ENCODE results near the gene SETD9. TPM values are rescaled to one million over a fixed set of nuclear protein-coding genes. Genes with fewer than 3 reads are reported as not detected.
A peak's percentile ranks its signal among the peaks of the same experiment; 100 is the strongest.

Gene SETD9, protein sequence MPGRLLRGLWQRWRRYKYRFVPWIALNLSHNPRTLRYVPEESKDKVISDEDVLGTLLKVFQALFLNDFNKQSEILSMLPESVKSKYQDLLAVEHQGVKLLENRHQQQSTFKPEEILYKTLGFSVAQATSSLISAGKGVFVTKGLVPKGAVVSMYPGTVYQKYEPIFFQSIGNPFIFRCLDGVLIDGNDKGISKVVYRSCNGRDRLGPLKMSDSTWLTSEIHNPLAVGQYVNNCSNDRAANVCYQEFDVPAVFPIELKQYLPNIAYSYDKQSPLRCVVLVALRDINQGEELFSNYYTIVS
- total RNA-seq: 2.0 TPM

DNA sequence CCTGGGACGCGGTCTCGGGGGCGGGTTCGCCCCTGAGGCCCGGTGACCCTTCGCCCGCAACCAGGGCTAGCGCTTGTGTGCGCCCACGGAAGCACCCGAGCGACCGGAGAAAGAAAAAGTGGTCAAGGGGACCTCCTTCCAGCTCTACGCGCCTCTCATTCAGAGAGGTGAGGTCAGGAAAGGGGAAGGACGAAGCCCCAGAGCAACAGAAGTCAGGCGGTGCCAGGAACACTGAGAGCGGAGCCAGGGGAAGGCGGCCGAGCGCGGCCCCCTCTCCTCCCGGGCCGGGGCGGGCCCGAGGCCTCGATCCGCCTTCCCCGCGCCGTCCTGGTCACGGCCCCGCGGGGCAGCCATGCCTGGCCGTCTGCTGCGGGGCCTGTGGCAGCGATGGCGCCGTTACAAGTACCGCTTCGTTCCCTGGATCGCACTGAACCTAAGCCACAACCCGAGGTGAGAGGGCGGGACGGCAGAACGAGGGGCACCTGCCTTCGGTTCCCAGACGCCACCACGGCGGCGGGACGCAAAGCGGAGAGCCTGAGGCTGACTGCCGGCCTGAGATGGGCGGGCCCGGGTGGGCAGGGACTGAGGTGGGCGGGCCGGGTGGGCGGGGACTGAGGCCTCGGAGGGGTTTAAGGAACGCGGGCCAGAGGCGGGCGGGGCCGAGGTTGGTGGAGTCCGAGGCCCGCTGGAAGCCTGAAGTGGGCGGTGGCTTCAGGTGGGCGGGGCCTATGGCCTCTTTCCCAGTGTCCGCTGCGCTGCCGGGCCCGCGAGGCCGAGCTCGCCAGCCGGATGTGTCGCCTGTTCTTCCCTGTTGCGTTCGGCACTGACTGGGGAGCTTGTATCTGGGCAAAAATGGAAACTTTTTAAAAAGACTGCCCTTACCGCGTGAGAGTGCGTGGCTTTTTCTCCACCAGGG is at the start of gene SETD9:
SETD9 (plus strand) TSS at position 303 of the 916 bp plus-strand sequence; CDS start at position 353, 50 bp downstream.
- DNase-seq (ENCODE audit: low spot score in 2 of 2) (peak; percentile 91 to 95), FAIRE-seq (no peak)

GRCh38 chr5:56861893-56862485 is 47.4 kb upstream of the SETD9 start:
- DNase-seq (ENCODE audit: low spot score in 2 of 2): no peak

DNA sequence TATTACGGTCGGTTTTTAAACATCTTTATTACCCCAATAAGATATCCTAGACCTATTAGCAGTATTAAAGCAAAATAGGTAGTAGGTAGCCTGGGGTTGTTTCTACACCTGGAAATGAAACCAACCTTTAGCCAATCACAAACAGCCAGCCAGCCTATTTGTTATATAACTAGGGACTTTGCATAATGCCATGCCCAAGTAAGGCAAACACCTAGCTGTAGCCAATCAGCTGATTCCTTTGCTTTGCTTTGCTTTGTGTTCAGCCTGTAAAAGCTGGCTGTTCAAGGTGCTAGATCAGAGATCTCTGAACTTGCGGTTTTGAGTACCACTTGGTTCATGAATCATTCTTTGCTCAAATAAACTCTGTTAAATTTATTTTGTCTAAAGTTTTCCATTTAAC is 46.5 kb upstream of the SETD9 start:
- FAIRE-seq: no peak
- DNase-seq (ENCODE audit: low spot score in 2 of 2): no peak

More at GRCh38 chr5:56861893-56862485, 47.4 kb upstream of the SETD9 start:
- no peak for FAIRE-seq

GRCh38 chr5:56871777-56872176 is 37.6 kb upstream of the SETD9 start:
- DNase-seq (ENCODE audit: low spot score in 2 of 2): no peak
- FAIRE-seq: no peak

- DNase-seq (ENCODE audit: low spot score in 2 of 2): no peak
- FAIRE-seq: no peak
Observed at GRCh38 chr5:56873056-56873455, 36.3 kb upstream of the SETD9 start.

GRCh38 chr5:56876327-56876726 is 33.1 kb upstream of the SETD9 start:
- no peak for DNase-seq (ENCODE audit: low spot score in 2 of 2)

GRCh38 chr5:56881571-56881970 is 27.8 kb upstream of the SETD9 start:
- FAIRE-seq (no peak), DNase-seq (ENCODE audit: low spot score in 2 of 2) (no peak)

More at GRCh38 chr5:56876327-56876726, 33.1 kb upstream of the SETD9 start:
- FAIRE-seq: no peak

GRCh38 chr5:56893251-56893951 is 16.0 kb upstream of the SETD9 start:
- FAIRE-seq: no peak
- DNase-seq (ENCODE audit: low spot score in 2 of 2): no peak

GRCh38 chr5:56896763-56897162 is 12.6 kb upstream of the SETD9 start:
- DNase-seq (ENCODE audit: low spot score in 2 of 2): no peak
- FAIRE-seq: no peak

DNA sequence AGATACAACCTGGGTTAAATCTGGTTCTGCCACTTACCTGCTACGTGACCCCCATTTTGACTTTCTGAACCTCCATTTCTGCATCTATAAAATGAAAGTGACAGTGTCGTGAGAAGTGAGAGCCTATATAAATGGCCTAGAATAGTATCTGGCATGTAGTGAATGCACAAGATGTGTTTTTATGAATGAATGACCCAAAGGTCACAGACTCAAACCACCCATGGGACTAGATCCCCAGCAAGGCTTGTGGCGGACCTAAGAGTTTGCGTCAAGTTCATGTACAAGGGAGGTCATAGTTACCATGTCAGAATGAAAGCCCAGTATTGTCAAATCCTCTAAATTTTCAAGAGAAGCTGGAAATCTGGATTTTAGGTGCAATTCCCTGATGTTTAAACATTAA is 11.2 kb upstream of the SETD9 start:
- FAIRE-seq: no peak
- no peak for DNase-seq (ENCODE audit: low spot score in 2 of 2)

- FAIRE-seq: no peak
- no peak for DNase-seq (ENCODE audit: low spot score in 2 of 2)
Observed at GRCh38 chr5:56900395-56900794, 9.0 kb upstream of the SETD9 start.

- peak; percentile 3 for FAIRE-seq
- DNase-seq (ENCODE audit: low spot score in 2 of 2): peak; percentile 18 to 29
Observed at GRCh38 chr5:56900858-56901578, 8.4 kb upstream of the SETD9 start.

GRCh38 chr5:56908942-56909293 is 478 bp upstream of the SETD9 start:
- FAIRE-seq: no peak
- no peak for DNase-seq (ENCODE audit: low spot score in 2 of 2)

DNA sequence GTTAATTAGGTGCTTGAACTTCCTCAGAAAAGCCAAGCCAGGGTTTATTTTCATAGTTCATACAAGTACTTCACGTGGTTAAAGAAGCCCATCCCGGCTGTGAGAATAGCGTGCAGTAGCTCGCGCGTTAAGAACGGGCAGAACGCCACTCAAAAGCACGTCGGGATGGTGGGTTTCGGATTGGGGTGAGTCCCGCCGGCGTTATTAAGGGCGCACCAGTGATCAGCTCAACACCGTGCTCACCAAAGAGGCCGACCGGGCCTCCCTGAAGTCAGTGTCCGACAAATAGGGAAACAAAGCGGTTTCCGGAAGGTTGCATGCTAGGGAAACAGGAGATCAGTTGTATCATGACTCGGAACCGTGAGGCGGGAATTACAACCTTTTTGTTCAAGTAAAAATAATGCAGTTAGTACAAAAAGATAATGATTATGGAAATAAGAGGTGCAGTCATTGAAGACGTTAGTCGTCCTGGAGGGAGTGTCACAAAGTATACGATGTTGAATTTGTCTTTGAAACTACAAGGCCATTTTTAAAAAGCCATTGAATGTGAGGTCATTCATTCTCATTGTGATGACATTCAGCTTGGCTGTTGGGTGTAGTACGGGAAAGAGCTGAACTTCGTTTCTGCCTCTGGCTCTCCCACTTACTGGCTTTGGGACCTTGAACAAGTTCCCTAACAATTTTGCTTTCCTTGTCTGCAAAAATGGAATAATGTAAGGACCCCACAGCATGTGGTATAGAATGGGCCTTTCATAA is 992 bp downstream of the SETD9 start:
- DNase-seq (ENCODE audit: low spot score in 2 of 2): peak in 1 of 2 donors; percentile 5
- FAIRE-seq: no peak

DNA sequence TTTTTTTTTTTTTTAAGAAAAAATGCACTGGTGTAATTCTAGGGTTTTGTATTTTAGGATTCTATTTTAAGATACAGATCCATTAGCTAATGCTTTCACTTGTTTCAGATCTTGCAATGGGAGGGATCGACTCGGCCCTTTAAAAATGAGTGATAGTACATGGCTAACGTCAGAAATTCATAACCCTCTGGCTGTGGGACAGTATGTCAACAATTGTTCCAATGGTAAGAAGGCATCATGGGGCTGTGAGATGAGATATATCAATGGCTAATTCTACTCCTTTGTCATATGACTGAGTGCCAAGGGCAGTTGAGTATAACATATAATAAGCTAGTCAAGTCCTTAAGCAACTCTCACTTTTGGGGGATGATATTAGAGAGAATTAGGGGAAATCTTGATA is 4.4 kb downstream of the SETD9 start:
- FAIRE-seq: no peak
- no peak for DNase-seq (ENCODE audit: low spot score in 2 of 2)

DNA sequence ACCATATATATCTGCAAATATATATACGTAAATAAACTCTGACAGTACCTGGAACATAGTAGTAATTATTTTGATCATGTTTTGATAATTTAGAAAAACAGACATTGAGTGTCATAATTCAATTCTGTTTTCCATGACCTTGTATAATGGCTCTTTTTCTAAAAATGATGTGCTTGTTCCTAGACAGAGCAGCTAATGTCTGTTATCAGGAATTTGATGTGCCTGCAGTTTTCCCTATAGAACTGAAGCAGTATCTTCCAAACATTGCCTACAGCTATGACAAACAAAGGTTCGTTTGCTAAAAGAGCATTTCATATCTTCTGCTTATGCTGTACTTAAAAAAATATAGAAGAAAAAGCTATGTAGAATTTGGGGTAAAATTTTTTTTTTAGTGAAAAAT is 5.3 kb downstream of the SETD9 start:
- DNase-seq (ENCODE audit: low spot score in 2 of 2) (no peak), FAIRE-seq (no peak)

- FAIRE-seq (no peak), DNase-seq (ENCODE audit: low spot score in 2 of 2) (no peak)
Observed at GRCh38 chr5:56917534-56917933, 8.1 kb downstream of the SETD9 start.

DNA sequence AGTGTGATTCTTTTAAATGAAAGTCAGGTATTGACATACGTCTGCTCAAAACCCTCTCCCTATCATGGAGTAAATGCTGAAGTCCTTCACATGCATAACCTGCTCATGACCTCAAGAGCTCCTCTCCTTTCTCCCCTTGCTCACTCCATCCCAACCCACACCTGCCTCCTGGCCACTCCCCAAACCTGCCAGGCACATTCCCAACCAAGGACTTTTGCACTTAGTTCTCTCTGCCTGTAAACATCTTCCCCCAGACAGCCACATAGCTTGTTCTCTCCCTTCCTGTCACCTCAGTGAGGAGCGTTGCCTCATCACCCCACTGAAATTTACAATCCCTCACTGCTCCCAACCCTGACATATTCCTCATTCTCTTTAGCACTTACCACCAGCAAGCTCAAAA is 8.7 kb downstream of the SETD9 start:
- FAIRE-seq: no peak
- no peak for DNase-seq (ENCODE audit: low spot score in 2 of 2)

- FAIRE-seq: peak; percentile 64
- no peak for DNase-seq (ENCODE audit: low spot score in 2 of 2)
Observed at GRCh38 chr5:56919942-56920662, 10.7 kb downstream of the SETD9 start.
